Endodermal cell (in vitro differentiated cells): ENCODE measurements around the gene MAFG. TPM values are rescaled to one million over a fixed set of nuclear protein-coding genes. Genes with fewer than 3 reads are reported as not detected.

Source experiments
- DNase-seq: peaks from one replicate; pipeline ENCODE4 v3.0.0-alpha.2; 2017
- H3K27ac ChIP-seq: 2 replicates; pipeline ENCODE4 v1.5.1; 2013; ENCODE audit warnings: mild to moderate bottlenecking, low read depth, low read length, moderate library complexity
- H3K27me3 ChIP-seq: 2 replicates; pipeline ENCODE4 v1.6.1; 2013; ENCODE audit warnings: mild to moderate bottlenecking, low read length, moderate library complexity; ENCODE audit not compliant: insufficient read depth, control insufficient read depth, poor library complexity, severe bottlenecking
- H3K36me3 ChIP-seq: 2 replicates; pipeline ENCODE4 v1.7.0; 2013; ENCODE audit warnings: mild to moderate bottlenecking, low read length, moderate library complexity; ENCODE audit not compliant: control insufficient read depth, insufficient read depth
- H3K4me1 ChIP-seq: one replicate; pipeline ENCODE4 v1.7.0; 2013; ENCODE audit warnings: low read length; ENCODE audit not compliant: control insufficient read depth, insufficient read depth
- H3K4me3 ChIP-seq: 2 replicates; pipeline ENCODE4 v1.5.1; 2013; ENCODE audit warnings: mild to moderate bottlenecking, low read length, moderate library complexity
- H3K9ac ChIP-seq: 2 replicates; pipeline ENCODE4 v1.6.1; 2013; ENCODE audit warnings: mild to moderate bottlenecking, low read length, moderate library complexity; ENCODE audit not compliant: poor library complexity, severe bottlenecking; ENCODE audit errors: extremely low read depth
- H3K9me3 ChIP-seq: 2 replicates; pipeline ENCODE4 v1.6.1; 2013; ENCODE audit warnings: mild to moderate bottlenecking, low read length, moderate library complexity; ENCODE audit not compliant: control insufficient read depth
- H3K27ac Mint-ChIP-seq: 2 replicates; pipeline ENCODE4 v1.8.0; 2020; ENCODE audit warnings: mixed read lengths
- H3K27me3 Mint-ChIP-seq: 2 replicates; pipeline ENCODE4 v1.8.0; 2021; ENCODE audit warnings: mild to moderate bottlenecking, mixed read lengths; ENCODE audit not compliant: insufficient read depth
- H3K36me3 Mint-ChIP-seq: 2 replicates; pipeline ENCODE4 v1.8.0; 2020; ENCODE audit warnings: low read depth, mixed read lengths
- H3K4me1 Mint-ChIP-seq: 2 replicates; pipeline ENCODE4 v1.8.0; 2020; ENCODE audit warnings: mixed read lengths
- H3K4me3 Mint-ChIP-seq: 2 replicates; pipeline ENCODE4 v1.8.0; 2020; ENCODE audit warnings: mild to moderate bottlenecking, moderate library complexity, mixed read lengths
- H3K9me3 Mint-ChIP-seq: 2 replicates; pipeline ENCODE4 v1.8.0; 2020; ENCODE audit warnings: mild to moderate bottlenecking, mixed read lengths
- WGBS, 2 experiments: methylation state at CpG; one replicate each; pipeline versions ENCODE4 v1.1.5 to v1.1.7; 2013; ENCODE audit warnings: missing lambda C conversion rate in 2 of 2, mixed read lengths in 1 of 2; ENCODE audit not compliant: insufficient coverage in 1 of 2, insufficient read length in 1 of 2; 5-methylcytosine and 5-hydroxymethylcytosine counted together
- total RNA-seq, 2 donors: library from RNA; stranded (reverse); fragmentation: NEBNext Ultra II Directional in 1 of 2; extraction: Animal tissue kit (Norgen Biotek cat#: 25700) in 1 of 2; gene quantifications; 2 replicates in 1 of 2; 3 replicates in 1 of 2; pipeline ENCODE4 v1.2.1, GENCODE V29; 2021
- TF ChIP-seq, protein P1 (sequence below): fragments of 200-600 bp; sonication (generic); conservative IDR thresholded peaks from 2 replicates; pipeline ENCODE4 v1.5.0; 2021; ENCODE audit warnings: antibody characterized with exemption, mild to moderate bottlenecking

The MAFG gene
- total RNA-seq, 2 donors from 2014 or later = 39.9 to 54.1 TPM

DNA sequence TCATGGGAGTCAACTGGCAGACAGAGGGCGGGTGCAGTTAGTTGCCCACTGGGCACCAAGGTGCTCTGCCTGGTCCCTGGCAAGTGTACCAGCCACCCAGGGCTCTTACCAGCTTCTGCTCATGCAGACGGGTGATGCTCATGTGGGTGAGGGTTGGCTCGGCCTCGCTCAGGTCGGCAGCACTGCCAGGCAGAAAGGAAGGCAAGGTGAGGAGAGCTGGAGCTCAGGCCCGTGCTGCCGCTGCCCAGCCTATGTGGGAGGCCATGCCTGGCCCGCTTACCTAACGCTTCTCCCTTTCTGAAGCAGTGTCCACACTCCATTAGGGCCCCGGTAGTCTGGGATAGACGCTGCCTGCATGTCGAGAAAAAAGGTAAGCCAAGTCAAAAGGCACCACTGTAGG is 12.2 kb downstream of the MAFG start:
- Histone ChIP-seq H3K27ac (no peak overlapping the region), H3K4me1 (peaks cover 2% of the 10 kb centered on the region), H3K36me3 (peaks cover 52% of the 10 kb centered on the region), H3K9me3 (no peaks in the 10 kb centered on the region), H3K4me3 (no peak overlapping the region), H3K9ac (no peak overlapping the region), H3K27me3 (no peaks in the 10 kb centered on the region)
- DNase-seq = no peak
- H3K4me3 Mint-ChIP-seq = no peak overlapping the region
- TF ChIP-seq, protein P1, sequence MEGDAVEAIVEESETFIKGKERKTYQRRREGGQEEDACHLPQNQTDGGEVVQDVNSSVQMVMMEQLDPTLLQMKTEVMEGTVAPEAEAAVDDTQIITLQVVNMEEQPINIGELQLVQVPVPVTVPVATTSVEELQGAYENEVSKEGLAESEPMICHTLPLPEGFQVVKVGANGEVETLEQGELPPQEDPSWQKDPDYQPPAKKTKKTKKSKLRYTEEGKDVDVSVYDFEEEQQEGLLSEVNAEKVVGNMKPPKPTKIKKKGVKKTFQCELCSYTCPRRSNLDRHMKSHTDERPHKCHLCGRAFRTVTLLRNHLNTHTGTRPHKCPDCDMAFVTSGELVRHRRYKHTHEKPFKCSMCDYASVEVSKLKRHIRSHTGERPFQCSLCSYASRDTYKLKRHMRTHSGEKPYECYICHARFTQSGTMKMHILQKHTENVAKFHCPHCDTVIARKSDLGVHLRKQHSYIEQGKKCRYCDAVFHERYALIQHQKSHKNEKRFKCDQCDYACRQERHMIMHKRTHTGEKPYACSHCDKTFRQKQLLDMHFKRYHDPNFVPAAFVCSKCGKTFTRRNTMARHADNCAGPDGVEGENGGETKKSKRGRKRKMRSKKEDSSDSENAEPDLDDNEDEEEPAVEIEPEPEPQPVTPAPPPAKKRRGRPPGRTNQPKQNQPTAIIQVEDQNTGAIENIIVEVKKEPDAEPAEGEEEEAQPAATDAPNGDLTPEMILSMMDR = no peak
- H3K27ac Mint-ChIP-seq = no peak overlapping the region
- peaks cover 8% of the 10 kb centered on the region for H3K4me1 Mint-ChIP-seq
- no peaks in the 10 kb centered on the region for H3K9me3 Mint-ChIP-seq
- 93 to 100% methylated on average over 11 to 12 of the region's 12 CpGs for WGBS, 2 experiments
- no peaks in the 10 kb centered on the region for H3K27me3 Mint-ChIP-seq
- peaks cover 38% of the 10 kb centered on the region for H3K36me3 Mint-ChIP-seq

DNA sequence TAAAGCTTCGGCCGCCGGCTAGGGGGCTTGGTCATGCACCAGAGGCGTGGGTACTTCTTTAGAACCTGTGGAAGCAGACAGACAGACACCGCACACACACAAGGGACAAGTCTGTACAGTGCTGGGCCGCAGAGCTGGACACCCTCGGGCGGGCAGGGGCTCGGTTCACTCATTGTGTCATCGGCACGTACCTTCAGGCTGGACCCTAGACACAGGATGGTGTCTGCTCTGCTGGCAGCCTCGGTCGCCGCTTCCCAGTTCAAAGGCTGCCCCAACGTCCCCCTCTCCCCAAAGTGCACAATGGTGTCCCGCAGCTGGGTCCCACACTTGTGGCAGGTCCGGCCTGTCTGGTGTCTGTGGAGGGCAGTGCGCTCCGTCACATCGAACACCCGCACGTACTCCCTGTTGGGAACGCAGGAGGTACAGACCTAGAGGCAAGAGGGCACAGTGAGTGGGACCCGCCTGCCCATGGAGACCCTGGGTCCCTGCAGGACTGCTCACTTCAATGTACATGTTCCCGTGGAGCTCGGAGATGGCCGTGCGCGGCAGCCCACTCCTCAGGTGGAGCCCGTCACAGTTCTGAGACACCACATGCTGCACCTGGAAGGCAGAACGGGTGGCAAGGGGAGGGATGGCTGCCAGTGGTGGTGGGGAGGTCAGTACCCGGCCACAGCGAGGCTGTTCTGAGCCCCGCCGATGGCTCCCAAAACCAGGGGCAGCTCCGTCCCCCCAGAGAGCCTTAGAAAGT is 13.3 kb downstream of the MAFG start:
- no peak for DNase-seq
- Histone ChIP-seq H3K36me3 (peaks cover 46% of the 10 kb centered on the region), H3K9me3 (no peaks in the 10 kb centered on the region), H3K9ac (no peak overlapping the region), H3K27me3 (no peaks in the 10 kb centered on the region), H3K4me1 (peaks cover 10% of the 10 kb centered on the region), H3K27ac (no peak overlapping the region), H3K4me3 (no peak overlapping the region)
- Mint-ChIP-seq H3K4me1 (peaks cover 12% of the 10 kb centered on the region), H3K4me3 (no peak overlapping the region), H3K27me3 (no peaks in the 10 kb centered on the region), H3K27ac (no peak overlapping the region), H3K36me3 (peaks cover 30% of the 10 kb centered on the region), H3K9me3 (no peaks in the 10 kb centered on the region)
- WGBS, 2 experiments = 95 to 100% methylated on average over 22 to 34 of the region's 36 CpGs
- TF ChIP-seq, protein P1 = no peak

DNA sequence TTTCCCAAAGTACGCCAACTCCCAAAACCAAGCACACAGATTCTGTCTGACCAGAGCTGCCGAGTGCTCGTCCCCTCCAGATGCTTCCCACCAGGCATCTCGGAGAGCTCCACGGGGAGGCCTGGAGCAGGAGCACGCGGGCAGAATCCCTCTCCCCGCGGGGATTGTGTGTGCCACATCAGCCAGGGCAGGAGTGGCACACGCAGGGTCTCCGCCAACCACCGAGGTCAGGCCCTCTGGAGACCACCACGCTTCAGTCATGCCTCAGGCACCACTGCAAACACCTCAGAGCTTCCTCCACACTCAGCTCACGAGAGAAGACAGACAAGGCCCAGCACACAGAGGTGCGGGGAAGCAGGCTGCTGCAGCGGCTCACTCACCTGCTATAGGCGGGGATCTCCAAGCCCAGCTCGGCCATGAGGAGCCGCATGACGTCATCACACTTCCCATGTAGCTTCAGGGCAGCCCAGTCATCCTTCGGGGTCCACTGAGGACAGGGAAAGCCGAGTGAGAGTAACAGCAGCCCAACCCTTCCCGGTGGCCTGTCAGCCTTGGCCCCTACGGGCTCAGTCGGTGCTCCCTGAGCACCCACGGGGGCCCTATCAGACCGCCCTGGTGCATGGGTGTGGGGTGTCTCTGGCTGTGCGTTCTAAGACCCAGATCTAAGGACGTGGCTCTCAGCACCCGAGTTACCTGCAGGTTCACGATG is 14.0 kb downstream of the MAFG start:
- peaks cover 12% of the 10 kb centered on the region for H3K4me1 Mint-ChIP-seq
- no peaks in the 10 kb centered on the region for H3K27me3 Mint-ChIP-seq
- WGBS, 2 experiments = 94 to 98% methylated on average over 25 to 31 of the region's 31 CpGs
- no peak overlapping the region for H3K4me3 Mint-ChIP-seq
- DNase-seq = no peak
- no peak overlapping the region for H3K27ac Mint-ChIP-seq
- no peaks in the 10 kb centered on the region for H3K9me3 Mint-ChIP-seq
- TF ChIP-seq, protein P1 = no peak
- peaks cover 29% of the 10 kb centered on the region for H3K36me3 Mint-ChIP-seq
- Histone ChIP-seq H3K9me3 (no peaks in the 10 kb centered on the region), H3K27me3 (no peaks in the 10 kb centered on the region), H3K9ac (no peak overlapping the region), H3K36me3 (peaks cover 54% of the 10 kb centered on the region), H3K27ac (no peak overlapping the region), H3K4me1 (peaks cover 10% of the 10 kb centered on the region), H3K4me3 (no peak overlapping the region)
